Measurements from ENCODE around the gene INAFM2. TPM values are rescaled to one million over a fixed set of nuclear protein-coding genes. Genes with fewer than 3 reads are reported as not detected.

INAFM2 gene
- total and polyA plus RNA-seq, 2 donors: 11.3 to 24.5 TPM

- no peak overlapping the region for H3K4me3 ChIP-seq (ENCODE audit: low read depth, low read length)
- no peaks in the 10 kb centered on the region for H3K36me3 ChIP-seq (ENCODE audit: insufficient read depth)
- WGBS: 75% methylated on average over 14 of the region's 14 CpGs
- H3K4me1 ChIP-seq (ENCODE audit: insufficient read depth): no peaks in the 10 kb centered on the region
- H3K27ac ChIP-seq (ENCODE audit: low read depth): no peak overlapping the region
- DNase-seq (ENCODE audit: extremely low spot score): no peak
Observed at GRCh38 chr15:40366457-40367370, 43.2 kb downstream of the INAFM2 start.

GRCh38 chr15:40367371-40367685 lies 43.8 kb downstream of the INAFM2 start:
- no peak for DNase-seq (ENCODE audit: extremely low spot score)
- no peaks in the 10 kb centered on the region for H3K36me3 ChIP-seq (ENCODE audit: insufficient read depth)
- WGBS: 83% methylated on average over 5 of the region's 5 CpGs
- H3K4me3 ChIP-seq (ENCODE audit: low read depth, low read length): no peak overlapping the region
- no peak overlapping the region for H3K27ac ChIP-seq (ENCODE audit: low read depth)
- no peaks in the 10 kb centered on the region for H3K4me1 ChIP-seq (ENCODE audit: insufficient read depth)

- Histone ChIP-seq H3K27ac (ENCODE audit: low read depth) (no peak overlapping the region), H3K36me3 (ENCODE audit: insufficient read depth) (no peaks in the 10 kb centered on the region), H3K4me3 (ENCODE audit: low read depth, low read length) (peak overlapping the region; percentile 10), H3K4me1 (ENCODE audit: insufficient read depth) (no peaks in the 10 kb centered on the region)
- 13% methylated on average over 91 of the region's 91 CpGs for WGBS
- peak; percentile 39 for DNase-seq (ENCODE audit: extremely low spot score)
Observed at GRCh38 chr15:40367686-40368611, 44.5 kb downstream of the INAFM2 start.

GRCh38 chr15:40368719-40369473 lies 45.4 kb downstream of the INAFM2 start:
- no peak overlapping the region for H3K27ac ChIP-seq (ENCODE audit: low read depth)
- H3K4me3 ChIP-seq (ENCODE audit: low read depth, low read length): no peak overlapping the region

GRCh38 chr15:40369474-40369869 lies 46.0 kb downstream of the INAFM2 start:
- no peak for DNase-seq (ENCODE audit: extremely low spot score)

More at GRCh38 chr15:40368719-40369473, 45.4 kb downstream of the INAFM2 start:
- Histone ChIP-seq H3K36me3 (ENCODE audit: insufficient read depth) (no peaks in the 10 kb centered on the region), H3K4me1 (ENCODE audit: insufficient read depth) (no peaks in the 10 kb centered on the region)
- 96% methylated on average over 24 of the region's 24 CpGs for WGBS
- no peak for DNase-seq (ENCODE audit: extremely low spot score)

GRCh38 chr15:40369971-40370370 lies 46.5 kb downstream of the INAFM2 start:
- Histone ChIP-seq H3K36me3 (ENCODE audit: insufficient read depth) (no peaks in the 10 kb centered on the region), H3K4me1 (ENCODE audit: insufficient read depth) (no peaks in the 10 kb centered on the region), H3K4me3 (ENCODE audit: low read depth, low read length) (no peak overlapping the region), H3K27ac (ENCODE audit: low read depth) (no peak overlapping the region)
- WGBS: 85% methylated on average over 13 of the region's 13 CpGs
- no peak for DNase-seq (ENCODE audit: extremely low spot score)

More at GRCh38 chr15:40369474-40369869, 46.0 kb downstream of the INAFM2 start:
- no peak overlapping the region for H3K27ac ChIP-seq (ENCODE audit: low read depth)
- H3K36me3 ChIP-seq (ENCODE audit: insufficient read depth): no peaks in the 10 kb centered on the region
- no peak overlapping the region for H3K4me3 ChIP-seq (ENCODE audit: low read depth, low read length)
- H3K4me1 ChIP-seq (ENCODE audit: insufficient read depth): no peaks in the 10 kb centered on the region
- 87% methylated on average over 10 of the region's 10 CpGs for WGBS

GRCh38 chr15:40372981-40373380 lies 49.5 kb downstream of the INAFM2 start:
- WGBS: 65% methylated on average over 2 of the region's 2 CpGs
- Histone ChIP-seq H3K4me1 (ENCODE audit: insufficient read depth) (no peaks in the 10 kb centered on the region), H3K4me3 (ENCODE audit: low read depth, low read length) (no peak overlapping the region), H3K27ac (ENCODE audit: low read depth) (no peak overlapping the region), H3K36me3 (ENCODE audit: insufficient read depth) (no peaks in the 10 kb centered on the region)
- no peak for DNase-seq (ENCODE audit: extremely low spot score)

Other genes with a start within 250 kb of the INAFM2 start
- 10.8 TPM for gene BMF, start 214.8 kb upstream of the INAFM2 start, total RNA-seq
- gene BMF, start 214.8 kb upstream of the INAFM2 start, polyA plus RNA-seq: 7.8 TPM
- gene BUB1B, start 162.6 kb upstream of the INAFM2 start, total RNA-seq: 23.8 TPM
- gene BUB1B, start 162.6 kb upstream of the INAFM2 start, polyA plus RNA-seq: 0.27 TPM
- gene PAK6, start 84.6 kb upstream of the INAFM2 start, total RNA-seq: 2.0 TPM
- gene PAK6, start 84.6 kb upstream of the INAFM2 start, polyA plus RNA-seq: 2.0 TPM
- gene ANKRD63, start 40.6 kb upstream of the INAFM2 start, total RNA-seq: not detected
- gene ANKRD63, start 40.6 kb upstream of the INAFM2 start, polyA plus RNA-seq: not detected
- 3.9 TPM for gene PLCB2, start 15.8 kb upstream of the INAFM2 start, total RNA-seq
- 9.8 TPM for gene PLCB2, start 15.8 kb upstream of the INAFM2 start, polyA plus RNA-seq
- gene CCDC9B, start 17.2 kb downstream of the INAFM2 start, total RNA-seq: 10.0 TPM
- 42.2 TPM for gene CCDC9B, start 17.2 kb downstream of the INAFM2 start, polyA plus RNA-seq
- not detected for gene PHGR1, start 27.3 kb downstream of the INAFM2 start, total RNA-seq
- 2.6 TPM for gene PHGR1, start 27.3 kb downstream of the INAFM2 start, polyA plus RNA-seq
- 0.63 TPM for gene DISP2, start 34.5 kb downstream of the INAFM2 start, total RNA-seq
- gene DISP2, start 34.5 kb downstream of the INAFM2 start, polyA plus RNA-seq: 0.27 TPM
- 25.4 TPM for gene KNSTRN, start 59.0 kb downstream of the INAFM2 start, total RNA-seq
- gene KNSTRN, start 59.0 kb downstream of the INAFM2 start, polyA plus RNA-seq: 7.5 TPM
- gene IVD, start 82.1 kb downstream of the INAFM2 start, total RNA-seq: 39.4 TPM
- 48.5 TPM for gene IVD, start 82.1 kb downstream of the INAFM2 start, polyA plus RNA-seq
- 7.9 TPM for gene BAHD1, start 117.3 kb downstream of the INAFM2 start, total RNA-seq
- gene BAHD1, start 117.3 kb downstream of the INAFM2 start, polyA plus RNA-seq: 23.0 TPM
- 11.8 TPM for gene CHST14, start 147.3 kb downstream of the INAFM2 start, total RNA-seq
- gene CHST14, start 147.3 kb downstream of the INAFM2 start, polyA plus RNA-seq: 22.6 TPM
- gene CCDC32, start 241.3 kb downstream of the INAFM2 start, total RNA-seq: 20.8 TPM
- 29.4 TPM for gene CCDC32, start 241.3 kb downstream of the INAFM2 start, polyA plus RNA-seq
- 5.9 TPM for gene RPUSD2, start 245.6 kb downstream of the INAFM2 start, total RNA-seq
- gene RPUSD2, start 245.6 kb downstream of the INAFM2 start, polyA plus RNA-seq: 11.7 TPM